SIG-M5 (cell line): ENCODE data around the gene NFATC4.
"Not testable (repeated sequence)": the region's sequence is repeated elsewhere in the genome, so short reads cannot be mapped to it uniquely, and the experiment has no call there.

ENCODE experiments used
- DNase-seq: peaks from one replicate; lab custom pipeline; 2025; lab: John Stamatoyannopoulos, UW

NFATC4 gene

DNA sequence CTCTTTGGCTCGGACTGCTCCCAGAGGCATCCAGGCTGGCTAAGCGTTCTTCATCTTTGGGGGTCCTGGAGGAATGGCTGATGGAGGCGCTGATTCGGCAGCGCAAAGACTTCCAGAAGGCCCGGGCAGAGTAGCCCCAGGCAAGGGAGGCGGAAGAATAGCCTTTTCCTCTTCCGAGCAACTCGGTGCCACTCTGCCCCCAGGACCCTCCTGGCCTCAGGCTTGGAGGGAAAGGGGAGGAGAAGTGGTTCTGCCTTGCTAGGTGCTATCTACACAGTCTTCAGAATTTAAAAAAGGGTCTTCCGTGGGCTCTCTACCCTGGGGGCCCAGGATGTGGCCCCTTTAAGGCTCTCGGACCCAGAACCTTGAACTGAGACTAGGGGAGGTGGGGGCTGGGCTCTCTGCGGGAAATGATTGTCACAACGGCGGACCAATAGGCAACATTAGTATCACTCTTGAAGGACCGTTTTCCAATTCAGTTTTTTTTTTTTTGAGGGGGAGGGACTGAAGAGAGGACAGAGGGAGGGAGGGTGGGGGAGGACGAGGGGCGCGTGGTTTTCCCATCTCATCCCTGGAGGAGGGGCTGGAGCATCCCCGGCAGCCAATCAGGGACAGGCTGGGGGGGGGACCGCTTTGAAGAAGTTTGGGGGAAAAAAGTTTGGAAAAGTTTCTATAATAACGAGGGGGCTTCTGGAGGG, at the start of gene NFATC4:
NFATC4 (plus strand) TSS at position 671 of the 698 bp plus-strand sequence. CDS start 157 bp downstream, outside the sequence.
- DNase-seq = no peak

- no peak for DNase-seq
These were observed 46.6 kb upstream of the NFATC4 start for GRCh38 chr14:24321212-24321975.

DNA sequence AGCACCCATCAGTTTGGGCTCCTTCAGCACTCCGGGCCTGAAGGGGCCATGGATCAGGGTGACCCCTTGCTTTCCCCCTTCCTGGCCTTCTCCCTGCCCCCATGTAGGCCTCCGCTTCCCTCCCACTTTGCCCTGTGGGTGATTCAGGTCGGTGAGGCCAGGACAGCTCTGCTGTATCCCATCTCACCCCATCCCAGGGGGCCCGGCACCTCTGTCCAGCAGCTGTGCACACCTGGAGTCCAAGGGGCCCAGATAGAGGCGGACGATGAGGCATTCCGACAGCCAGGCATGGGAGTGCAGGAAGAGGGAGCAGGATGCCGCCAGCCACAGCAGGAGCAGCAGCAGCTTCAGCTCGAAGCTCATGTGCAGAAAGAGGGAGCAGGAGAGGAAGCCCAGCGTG, 45.3 kb upstream of the NFATC4 start:
- no peak for DNase-seq

DNA sequence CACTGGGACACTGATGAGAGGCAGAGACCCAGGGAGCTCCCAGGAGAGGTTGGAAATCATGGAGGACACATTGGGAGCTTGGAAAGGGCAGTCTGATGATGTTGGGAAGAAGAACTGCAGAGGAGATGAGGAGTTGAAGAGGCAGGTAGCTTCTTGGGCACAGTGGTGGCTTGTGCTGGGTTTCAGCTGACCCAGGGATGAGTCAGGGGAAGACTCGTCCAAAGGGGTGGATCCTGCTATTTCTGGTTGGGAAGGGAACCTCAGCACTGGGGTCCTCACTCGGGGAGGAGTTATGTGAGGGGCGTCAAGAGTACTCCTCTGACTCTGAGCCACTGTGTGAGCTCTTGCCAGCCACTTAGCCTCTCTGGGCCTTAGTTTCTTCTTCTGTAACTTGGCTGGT, 44.6 kb upstream of the NFATC4 start:
- no peak for DNase-seq

- DNase-seq = no peak
These were observed 44.0 kb upstream of the NFATC4 start for GRCh38 chr14:24324024-24324423.

GRCh38 chr14:24325041-24325530, 42.9 kb upstream of the NFATC4 start:
- DNase-seq = no peak

GRCh38 chr14:24325963-24326362, 42.0 kb upstream of the NFATC4 start:
- DNase-seq = no peak

DNA sequence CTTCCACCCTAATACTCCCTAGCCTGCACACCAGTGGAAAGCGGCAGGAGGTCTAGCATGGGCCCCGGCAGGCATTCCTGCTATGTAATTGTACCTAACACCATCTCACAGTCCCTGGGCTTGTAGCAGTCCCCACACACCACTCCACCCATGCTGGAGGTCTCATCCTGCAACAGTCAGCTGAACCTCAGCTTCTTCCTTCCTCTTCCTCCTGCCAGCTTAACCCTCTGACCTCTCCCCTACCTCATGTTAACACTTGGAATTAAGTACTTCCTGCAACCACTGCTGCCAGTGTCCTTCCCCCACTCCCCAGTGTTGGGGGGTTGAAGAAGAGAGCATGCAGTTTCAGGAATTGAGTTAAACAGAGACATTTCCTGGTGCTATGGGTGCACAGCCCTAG, 40.7 kb upstream of the NFATC4 start:
- no peak for DNase-seq

GRCh38 chr14:24327914-24328313, 40.1 kb upstream of the NFATC4 start:
- not testable (repeated sequence) for DNase-seq

GRCh38 chr14:24329073-24329663, 38.8 kb upstream of the NFATC4 start:
- DNase-seq = no peak

DNA sequence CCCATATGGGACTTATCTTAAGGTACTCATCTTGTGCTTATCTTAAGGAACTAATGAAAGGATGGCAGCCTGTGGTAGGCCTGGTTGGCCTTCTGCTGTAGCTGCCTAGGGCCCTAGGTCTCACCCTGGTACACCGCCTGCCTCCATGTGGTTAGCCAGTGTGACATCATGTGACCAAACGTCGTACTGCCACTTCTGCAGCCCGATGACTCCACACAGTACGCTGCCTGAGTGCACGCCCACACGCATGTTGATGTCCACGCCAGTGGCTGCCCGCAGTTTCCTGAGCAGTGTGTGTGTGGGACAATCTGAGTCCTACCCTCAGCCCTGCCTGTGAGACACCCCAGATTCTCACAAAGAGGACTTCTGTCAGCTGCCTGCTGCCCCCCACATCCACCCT, 38.2 kb upstream of the NFATC4 start:
- no peak for DNase-seq

GRCh38 chr14:24330973-24331674, 36.9 kb upstream of the NFATC4 start:
- no peak for DNase-seq

- no peak for DNase-seq
These were observed 36.2 kb upstream of the NFATC4 start for GRCh38 chr14:24331731-24332267.

DNA sequence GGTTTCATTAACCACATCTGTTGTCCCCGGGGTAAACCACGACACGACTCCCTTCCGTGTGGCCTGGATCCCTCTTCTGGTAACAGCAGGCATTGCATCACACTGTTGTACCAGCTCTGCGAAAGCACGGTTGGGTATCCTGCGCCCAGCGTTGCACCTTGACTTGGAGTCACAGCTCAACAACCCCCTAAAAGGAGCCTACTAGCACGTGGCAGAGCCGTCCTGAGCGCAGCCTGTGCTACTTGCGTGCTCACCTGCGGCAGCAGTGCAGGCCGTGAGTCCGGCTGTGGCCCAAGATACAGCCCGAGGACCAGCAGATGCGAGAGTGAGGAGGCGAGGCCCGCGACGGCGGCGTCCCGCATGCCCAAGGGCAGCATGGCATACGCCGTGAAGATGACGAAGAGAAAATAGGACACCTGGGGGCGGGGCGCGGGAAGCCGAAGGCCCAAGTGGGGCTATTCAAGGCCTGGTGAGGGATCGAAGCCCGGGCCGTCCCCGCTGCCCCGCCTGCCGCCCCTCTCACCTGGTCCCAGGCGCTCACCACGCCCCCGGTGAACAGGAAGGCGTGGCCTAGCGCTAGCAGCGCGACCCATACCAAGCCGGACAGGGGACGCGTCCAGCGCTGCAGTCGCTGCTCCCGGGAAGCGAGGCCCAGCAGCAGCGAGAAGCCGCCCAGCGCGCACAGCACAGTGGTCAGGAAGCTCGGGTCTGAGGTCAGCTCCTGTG, 35.6 kb upstream of the NFATC4 start:
- DNase-seq = no peak

DNA sequence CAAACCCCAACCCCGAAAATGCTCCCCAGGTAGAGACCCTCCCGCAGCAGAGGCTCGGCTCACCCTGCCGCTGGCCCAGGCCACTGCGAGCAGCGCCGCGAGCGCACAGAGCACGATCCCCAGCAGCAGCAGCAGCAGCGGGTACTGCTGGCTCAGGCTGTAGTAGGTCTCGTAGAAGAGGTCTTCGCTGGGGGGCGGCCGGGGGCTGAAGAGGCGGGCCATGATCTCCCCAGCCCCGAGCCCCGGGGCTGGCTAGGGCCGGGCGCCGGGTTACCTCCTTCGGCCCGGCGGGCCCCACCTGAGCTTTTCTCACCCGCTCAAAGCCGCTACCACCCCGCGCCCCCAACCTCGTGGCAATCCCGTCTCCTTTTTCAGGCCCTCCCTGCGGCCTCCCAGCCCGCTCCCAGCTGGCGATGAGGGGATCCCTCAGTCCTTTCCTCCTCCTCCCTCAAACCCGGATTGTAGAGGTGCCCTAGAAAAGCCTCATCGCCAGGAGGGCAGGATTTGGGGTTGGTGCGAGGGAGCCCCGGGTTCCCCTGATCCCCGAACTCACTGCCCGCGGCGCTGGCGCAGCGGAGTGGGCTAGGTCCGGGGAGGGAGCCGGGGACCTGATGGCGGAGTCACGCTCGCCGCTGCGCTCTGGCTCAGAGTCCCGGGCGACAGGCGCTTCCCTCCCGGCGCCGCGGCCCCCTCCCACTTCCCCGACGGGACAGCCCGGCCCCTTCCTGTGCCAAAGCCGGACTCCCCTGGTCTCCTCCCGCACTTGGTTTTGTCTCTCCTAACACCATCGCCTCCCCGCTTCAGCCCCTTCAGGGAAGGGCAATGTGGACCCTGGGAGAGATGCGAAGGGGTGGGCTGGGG, 33.3 kb upstream of the NFATC4 start, which contains the start of gene ADCY4:
ADCY4 (minus strand) TSS at position 641 of the 861 bp plus-strand sequence; CDS start at position 222, 419 bp downstream.
- DNase-seq = no peak

GRCh38 chr14:24335461-24336171, 32.4 kb upstream of the NFATC4 start:
- no peak for DNase-seq

- no peak for DNase-seq
These were observed 30.7 kb upstream of the NFATC4 start for GRCh38 chr14:24337144-24337823.

- no peak for DNase-seq
These were observed 30.2 kb upstream of the NFATC4 start for GRCh38 chr14:24337824-24338175.

DNA sequence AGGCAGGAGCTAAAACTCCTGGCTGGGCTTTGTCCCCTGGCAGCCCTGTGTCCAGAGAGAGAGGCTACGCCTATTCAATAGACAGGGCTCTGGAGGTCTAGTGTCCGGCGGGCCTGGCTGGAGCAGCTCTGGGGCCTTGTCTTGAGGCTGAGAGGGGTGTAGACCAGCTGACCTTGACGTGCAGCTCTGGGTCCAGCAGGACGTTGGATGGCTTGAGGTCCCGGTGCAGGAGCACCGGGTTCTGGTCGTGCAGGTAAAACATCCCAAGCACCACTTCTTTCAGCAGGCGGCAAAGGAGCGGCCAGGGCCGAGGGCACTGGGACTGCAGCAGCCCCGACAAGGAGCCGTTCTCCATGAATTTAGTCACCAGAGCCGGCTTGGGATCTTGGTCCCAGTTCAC, 29.1 kb upstream of the NFATC4 start:
- no peak for DNase-seq
